Measurements from ENCODE around the gene TRPM3. TPM values are rescaled to one million over a fixed set of nuclear protein-coding genes. Genes with fewer than 3 reads are reported as not detected.
A peak's percentile ranks its signal among the peaks of the same experiment; 100 is the strongest.

Gene TRPM3
- total and polyA plus RNA-seq, 2 experiments from 2014 or later, result 0.24 TPM; not detected in 1

GRCh38 chr9:71146511-71146910 is 25.1 kb upstream of the TRPM3 start:
- Histone ChIP-seq H3K4me3 (no peak overlapping the region), H3K27me3 (no peaks in the 10 kb centered on the region), H3K4me1 (ENCODE audit: low read depth) (peaks cover 16% of the 10 kb centered on the region), H3K27ac (peak overlapping the region; percentile 97), H3K36me3 (no peaks in the 10 kb centered on the region), H3K9me3 (ENCODE audit: low read depth) (no peaks in the 10 kb centered on the region)
- no peak for DNase-seq (ENCODE audit: low read depth in 1 of 2, low spot score in 1 of 2)
- no peak for TF ChIP-seq CTCF (IDR thresholded peaks at IDR 0.05; ENCODE audit: low read depth, low read length)

- DNase-seq (ENCODE audit: low read depth in 1 of 2, low spot score in 1 of 2), result peak; percentile 53 to 93
- H3K27me3 ChIP-seq, result no peaks in the 10 kb centered on the region
- no peak for TF ChIP-seq CTCF (IDR thresholded peaks at IDR 0.05; ENCODE audit: low read depth, low read length)
Measured at GRCh38 chr9:71145179-71145578, 23.8 kb upstream of the TRPM3 start.

GRCh38 chr9:71144495-71144894 is 23.1 kb upstream of the TRPM3 start:
- no peak overlapping the region for H3K4me3 ChIP-seq
- peaks cover 16% of the 10 kb centered on the region for H3K4me1 ChIP-seq (ENCODE audit: low read depth)
- H3K27me3 ChIP-seq, result no peaks in the 10 kb centered on the region
- H3K27ac ChIP-seq, result no peak overlapping the region
- no peak for TF ChIP-seq CTCF (IDR thresholded peaks at IDR 0.05; ENCODE audit: low read depth, low read length)
- no peaks in the 10 kb centered on the region for H3K36me3 ChIP-seq
- no peak for DNase-seq (ENCODE audit: low read depth in 1 of 2, low spot score in 1 of 2)
- H3K9me3 ChIP-seq (ENCODE audit: low read depth), result no peaks in the 10 kb centered on the region

More at GRCh38 chr9:71145179-71145578, 23.8 kb upstream of the TRPM3 start:
- no peaks in the 10 kb centered on the region for H3K36me3 ChIP-seq
- no peaks in the 10 kb centered on the region for H3K9me3 ChIP-seq (ENCODE audit: low read depth)
- H3K4me1 ChIP-seq (ENCODE audit: low read depth), result peaks cover 16% of the 10 kb centered on the region
- H3K4me3 ChIP-seq, result no peak overlapping the region
- peak overlapping the region; percentile 32 for H3K27ac ChIP-seq

- Histone ChIP-seq H3K4me3 (no peak overlapping the region), H3K9me3 (ENCODE audit: low read depth) (no peaks in the 10 kb centered on the region), H3K27me3 (no peaks in the 10 kb centered on the region), H3K36me3 (no peaks in the 10 kb centered on the region), H3K4me1 (ENCODE audit: low read depth) (no peaks in the 10 kb centered on the region), H3K27ac (no peak overlapping the region)
- no peak for DNase-seq (ENCODE audit: low read depth in 1 of 2, low spot score in 1 of 2)
- no peak for TF ChIP-seq CTCF (IDR thresholded peaks at IDR 0.05; ENCODE audit: low read depth, low read length)
Measured at GRCh38 chr9:71136696-71137095, 15.3 kb upstream of the TRPM3 start.

GRCh38 chr9:71131145-71131544 is 9.7 kb upstream of the TRPM3 start:
- no peaks in the 10 kb centered on the region for H3K4me1 ChIP-seq (ENCODE audit: low read depth)
- H3K36me3 ChIP-seq, result no peaks in the 10 kb centered on the region
- no peak overlapping the region for H3K4me3 ChIP-seq
- H3K9me3 ChIP-seq (ENCODE audit: low read depth), result no peaks in the 10 kb centered on the region
- no peak overlapping the region for H3K27ac ChIP-seq
- DNase-seq (ENCODE audit: low read depth in 1 of 2, low spot score in 1 of 2), result no peak
- no peak for TF ChIP-seq CTCF (IDR thresholded peaks at IDR 0.05; ENCODE audit: low read depth, low read length)
- H3K27me3 ChIP-seq, result no peaks in the 10 kb centered on the region

- Histone ChIP-seq H3K27me3 (no peaks in the 10 kb centered on the region), H3K4me3 (no peak overlapping the region), H3K27ac (no peak overlapping the region), H3K36me3 (no peaks in the 10 kb centered on the region), H3K9me3 (ENCODE audit: low read depth) (no peaks in the 10 kb centered on the region), H3K4me1 (ENCODE audit: low read depth) (no peaks in the 10 kb centered on the region)
- TF ChIP-seq CTCF (IDR thresholded peaks at IDR 0.05; ENCODE audit: low read depth, low read length), result no peak
- no peak for DNase-seq (ENCODE audit: low read depth in 1 of 2, low spot score in 1 of 2)
Measured at GRCh38 chr9:71130521-71130920, 9.1 kb upstream of the TRPM3 start.
